Lung (tissue), 12 donors: ENCODE measurements around the gene ZFP36L2. TPM values are rescaled to one million over a fixed set of nuclear protein-coding genes. Genes with fewer than 3 reads are reported as not detected.

Experiments
- ATAC-seq: fragments of 200-7000 bp; cut with Tn5 transposase; one replicate; pipeline ENCODE4 v1.9.1; 2020; ENCODE audit warnings: moderate number of reproducible peaks; ENCODE audit not compliant: insufficient read depth, low FRiP score
- DNase-seq, 3 donors: peaks; one replicate each; pipeline ENCODE4 v3.0.0-alpha.2; 2013 to 2017
- H3K27ac ChIP-seq, 2 donors: one replicate each; pipeline ENCODE4 v1.5.1; 2013; ENCODE audit warnings: mild to moderate bottlenecking in 2 of 2, moderate library complexity in 2 of 2, control low read depth in 1 of 2, inconsistent platforms in 1 of 2, low read depth in 1 of 2, low read length in 1 of 2
- H3K27me3 ChIP-seq, 3 donors: one replicate each; pipeline ENCODE4 v1.5.1; 2013; ENCODE audit warnings: low read length in 2 of 3; ENCODE audit not compliant: control insufficient read depth in 3 of 3, insufficient read depth in 3 of 3
- H3K36me3 ChIP-seq, 4 donors: one replicate each; pipeline ENCODE4 v1.5.1; 2013; ENCODE audit warnings: low read length in 4 of 4, mild to moderate bottlenecking in 1 of 4, moderate library complexity in 1 of 4; ENCODE audit not compliant: control insufficient read depth in 4 of 4, insufficient read depth in 4 of 4
- H3K4me1 ChIP-seq, 5 donors: one replicate each; pipeline ENCODE4 v1.5.1; 2013; ENCODE audit warnings: low read length in 5 of 5, mild to moderate bottlenecking in 2 of 5, moderate library complexity in 1 of 5; ENCODE audit not compliant: control insufficient read depth in 5 of 5, insufficient read depth in 5 of 5
- H3K4me3 ChIP-seq: one replicate; pipeline ENCODE4 v1.5.1; 2013; ENCODE audit warnings: mild to moderate bottlenecking, control low read depth, moderate library complexity
- H3K9ac ChIP-seq, 2 donors: one replicate each; pipeline ENCODE4 v1.5.1; 2013; ENCODE audit warnings: low read length in 2 of 2, control low read depth in 1 of 2; ENCODE audit not compliant: insufficient read depth in 1 of 2
- H3K9me3 ChIP-seq, 4 donors: one replicate each; pipeline ENCODE4 v1.5.1; 2013; ENCODE audit warnings: low read length in 3 of 4, mild to moderate bottlenecking in 1 of 4, moderate library complexity in 1 of 4; ENCODE audit not compliant: control insufficient read depth in 4 of 4, insufficient read depth in 3 of 4
- WGBS, 2 donors: extraction: QIAGEN DNeasy Blood & Tissue Kit; methylation state at CpG; one replicate each; pipeline ENCODE4 v1.1.7; 2013; 5-methylcytosine and 5-hydroxymethylcytosine counted together
- polyA plus RNA-seq, 2 donors: library from polyadenylated mRNA; stranded (reverse); fragments of 200-250 nt; gene quantifications; one replicate each; pipeline ENCODE4 v1.2.1, GENCODE V29; 2013
- total RNA-seq, 2 donors: library from RNA; depleted of rRNA in 1 of 2; stranded (reverse); fragments of >200 nt in 1 of 2; gene quantifications; one replicate each; pipeline ENCODE4 v1.2.1, GENCODE V29; 2014 to 2021
- TF ChIP-seq, protein P1 (sequence below): IDR thresholded peaks from 2 replicates; pipeline ENCODE4 v1.5.1; 2012; ENCODE audit warnings: mild to moderate bottlenecking; ENCODE audit errors: control extremely low read depth, extremely low read depth
- donor health status: control.
- donor health status: control.
- donor health status: Bipolar disorder and iron deficiency.
- donor health status: healthy.
- donor health status: DM: yes; HTN: yes; CAD: no.

The ZFP36L2 gene
- total and polyA plus RNA-seq, 4 donors: 38.3 to 110 (median 66.6) TPM

DNA sequence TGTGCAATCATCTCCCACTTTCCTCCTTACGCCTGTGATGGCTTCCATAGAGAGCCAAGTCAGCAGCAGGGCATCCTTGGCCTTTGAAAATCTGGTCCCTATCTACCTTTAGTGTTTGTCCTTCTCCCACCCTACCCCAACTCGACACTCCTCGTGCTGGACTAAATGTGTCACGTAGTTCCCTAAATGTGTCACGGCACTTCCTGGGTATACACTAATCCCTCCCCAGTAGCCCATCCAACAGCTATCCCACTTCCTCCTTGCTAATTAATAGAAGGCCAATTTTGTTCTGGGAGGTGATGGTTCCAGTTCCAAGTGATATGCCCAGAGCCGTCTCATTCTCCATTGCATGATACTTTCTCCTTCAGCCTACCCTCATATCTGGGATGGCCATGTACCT, 36.5 kb upstream of the ZFP36L2 start:
- 74 to 79% methylated on average over 6 of the region's 6 CpGs for WGBS, 2 donors
- Histone ChIP-seq H3K4me1 (peaks cover 9 to 51% (median 21%) of the 10 kb centered on the region in 5 donors), H3K27ac (no peak overlapping the region), H3K27me3 (no peaks in the 10 kb centered on the region), H3K9ac (no peak overlapping the region), H3K9me3 (no peaks in the 10 kb centered on the region), H3K36me3 (peaks cover 0 to 7% (median 0%) of the 10 kb centered on the region in 4 donors), H3K4me3 (no peak overlapping the region)
- DNase-seq: no peak
- TF ChIP-seq, protein P1, sequence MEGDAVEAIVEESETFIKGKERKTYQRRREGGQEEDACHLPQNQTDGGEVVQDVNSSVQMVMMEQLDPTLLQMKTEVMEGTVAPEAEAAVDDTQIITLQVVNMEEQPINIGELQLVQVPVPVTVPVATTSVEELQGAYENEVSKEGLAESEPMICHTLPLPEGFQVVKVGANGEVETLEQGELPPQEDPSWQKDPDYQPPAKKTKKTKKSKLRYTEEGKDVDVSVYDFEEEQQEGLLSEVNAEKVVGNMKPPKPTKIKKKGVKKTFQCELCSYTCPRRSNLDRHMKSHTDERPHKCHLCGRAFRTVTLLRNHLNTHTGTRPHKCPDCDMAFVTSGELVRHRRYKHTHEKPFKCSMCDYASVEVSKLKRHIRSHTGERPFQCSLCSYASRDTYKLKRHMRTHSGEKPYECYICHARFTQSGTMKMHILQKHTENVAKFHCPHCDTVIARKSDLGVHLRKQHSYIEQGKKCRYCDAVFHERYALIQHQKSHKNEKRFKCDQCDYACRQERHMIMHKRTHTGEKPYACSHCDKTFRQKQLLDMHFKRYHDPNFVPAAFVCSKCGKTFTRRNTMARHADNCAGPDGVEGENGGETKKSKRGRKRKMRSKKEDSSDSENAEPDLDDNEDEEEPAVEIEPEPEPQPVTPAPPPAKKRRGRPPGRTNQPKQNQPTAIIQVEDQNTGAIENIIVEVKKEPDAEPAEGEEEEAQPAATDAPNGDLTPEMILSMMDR: no peak
- no peak for ATAC-seq

DNA sequence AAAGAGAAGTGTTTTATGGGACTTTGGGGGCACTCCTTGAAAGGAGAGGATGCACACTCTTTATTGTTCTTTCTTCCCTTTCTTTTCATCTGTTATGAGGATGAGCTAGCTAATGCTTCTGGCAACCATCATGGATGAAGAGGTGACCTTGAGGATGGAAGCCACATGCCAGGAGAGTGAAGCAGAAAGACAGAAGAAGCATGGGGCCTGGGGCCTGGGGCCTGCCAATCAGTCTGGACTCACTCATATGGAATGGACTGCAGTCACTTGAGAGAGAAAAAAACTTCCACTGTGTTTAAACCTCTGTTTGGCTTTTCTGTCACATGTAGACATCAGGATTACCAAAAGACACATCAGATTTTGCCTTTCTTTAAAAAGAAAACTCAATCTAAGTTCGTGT, 35.8 kb upstream of the ZFP36L2 start:
- H3K9me3 ChIP-seq: no peaks in the 10 kb centered on the region
- H3K27ac ChIP-seq: no peak overlapping the region
- TF ChIP-seq, protein P1: no peak
- peaks cover 0 to 6% (median 0%) of the 10 kb centered on the region in 4 donors for H3K36me3 ChIP-seq
- H3K4me1 ChIP-seq: peaks cover 5 to 44% (median 15%) of the 10 kb centered on the region in 5 donors
- H3K9ac ChIP-seq: no peak overlapping the region
- DNase-seq: no peak
- no peaks in the 10 kb centered on the region for H3K27me3 ChIP-seq
- 88% methylated on average over 1 of the region's 1 CpG for WGBS, 2 donors
- no peak for ATAC-seq
- H3K4me3 ChIP-seq: no peak overlapping the region

DNA sequence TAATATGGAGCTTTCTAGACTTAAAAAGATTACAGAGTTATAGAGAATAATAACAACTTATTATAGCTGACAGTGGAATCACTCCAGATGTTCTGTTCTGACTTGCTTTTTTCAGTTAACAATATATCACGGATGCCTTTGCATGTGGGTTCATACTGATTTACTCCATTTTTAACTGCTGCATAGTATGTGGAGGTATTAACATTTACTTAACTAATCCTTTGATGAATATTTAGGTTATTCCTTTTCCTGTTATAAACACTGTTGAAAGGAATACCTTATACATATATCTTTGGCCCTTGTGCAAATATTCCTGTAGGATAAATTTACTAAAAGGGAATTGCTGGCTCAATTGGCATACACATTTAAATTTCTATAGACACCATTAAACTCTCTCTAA, 33.1 kb upstream of the ZFP36L2 start:
- ATAC-seq: no peak
- Histone ChIP-seq H3K27me3 (no peaks in the 10 kb centered on the region), H3K9ac (no peak overlapping the region), H3K27ac (no peak overlapping the region), H3K36me3 (peaks cover 0 to 7% (median 0%) of the 10 kb centered on the region in 4 donors), H3K4me1 (peaks cover 0 to 29% (median 8%) of the 10 kb centered on the region in 5 donors), H3K9me3 (no peaks in the 10 kb centered on the region), H3K4me3 (no peak overlapping the region)
- TF ChIP-seq, protein P1: no peak
- no peak for DNase-seq
- 95 to 97% methylated on average over 1 of the region's 1 CpG for WGBS, 2 donors

DNA sequence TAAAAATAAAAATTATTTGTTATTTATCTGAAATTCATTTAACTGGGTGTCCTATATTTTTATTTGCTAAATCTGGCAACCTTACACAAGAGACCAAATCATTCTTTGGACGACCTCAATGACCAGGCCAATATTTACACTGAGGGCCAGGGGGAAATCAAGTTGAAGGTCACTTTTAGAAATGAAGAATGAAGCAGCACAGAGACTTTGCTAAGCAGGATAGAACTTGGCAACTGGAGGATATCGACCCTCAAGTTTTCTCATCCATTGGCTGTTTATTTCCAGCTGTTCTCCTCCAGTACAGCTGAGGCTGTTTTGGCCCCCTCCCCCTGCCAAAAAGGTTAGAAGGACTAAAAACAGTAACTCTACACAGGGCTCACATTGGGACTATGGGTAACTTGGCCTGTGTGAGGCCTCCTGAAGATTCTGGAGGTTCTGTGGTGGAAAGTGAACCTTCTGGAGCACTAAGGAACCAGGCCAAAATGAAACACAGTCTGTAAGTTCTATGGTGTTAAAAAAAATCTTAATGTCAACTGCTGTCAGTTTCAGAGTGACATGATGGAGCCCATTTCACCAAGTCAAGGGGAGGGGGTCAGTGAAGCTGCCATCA, 32.2 kb upstream of the ZFP36L2 start:
- Histone ChIP-seq H3K36me3 (peaks cover 0 to 7% (median 0%) of the 10 kb centered on the region in 4 donors), H3K9ac (no peak overlapping the region), H3K4me3 (no peak overlapping the region), H3K4me1 (peaks cover 0 to 20% (median 8%) of the 10 kb centered on the region in 5 donors), H3K27ac (no peak overlapping the region), H3K27me3 (no peaks in the 10 kb centered on the region), H3K9me3 (no peaks in the 10 kb centered on the region)
- ATAC-seq (no peak), DNase-seq (no peak)
- TF ChIP-seq, protein P1: no peak
- 76 to 89% methylated on average over 2 of the region's 2 CpGs for WGBS, 2 donors
